ENCODE data around the gene SLC8B1.

DNA sequence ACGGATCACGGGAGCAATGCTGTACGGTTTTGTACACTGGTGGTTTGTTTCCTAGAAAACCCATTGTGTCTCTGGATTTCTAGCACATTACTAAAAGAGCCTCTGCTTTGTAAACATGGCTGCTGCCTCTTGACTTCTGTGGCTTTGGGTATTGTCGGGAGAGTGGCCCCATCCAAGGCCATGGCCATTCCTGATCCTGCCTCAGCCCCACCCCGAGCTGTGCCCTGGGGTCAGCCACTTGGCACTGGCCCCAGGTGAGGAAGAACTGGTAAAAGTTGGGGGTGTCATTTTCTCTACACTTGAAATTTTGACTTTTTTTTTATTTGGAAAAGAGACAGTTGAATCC, 36.5 kb downstream of the SLC8B1 start:
- no peak for TF ChIP-seq POLR2A (IDR thresholded peaks at IDR 0.05; ENCODE audit: extremely low read depth, insufficient read length)
- TF ChIP-seq, protein P1, sequence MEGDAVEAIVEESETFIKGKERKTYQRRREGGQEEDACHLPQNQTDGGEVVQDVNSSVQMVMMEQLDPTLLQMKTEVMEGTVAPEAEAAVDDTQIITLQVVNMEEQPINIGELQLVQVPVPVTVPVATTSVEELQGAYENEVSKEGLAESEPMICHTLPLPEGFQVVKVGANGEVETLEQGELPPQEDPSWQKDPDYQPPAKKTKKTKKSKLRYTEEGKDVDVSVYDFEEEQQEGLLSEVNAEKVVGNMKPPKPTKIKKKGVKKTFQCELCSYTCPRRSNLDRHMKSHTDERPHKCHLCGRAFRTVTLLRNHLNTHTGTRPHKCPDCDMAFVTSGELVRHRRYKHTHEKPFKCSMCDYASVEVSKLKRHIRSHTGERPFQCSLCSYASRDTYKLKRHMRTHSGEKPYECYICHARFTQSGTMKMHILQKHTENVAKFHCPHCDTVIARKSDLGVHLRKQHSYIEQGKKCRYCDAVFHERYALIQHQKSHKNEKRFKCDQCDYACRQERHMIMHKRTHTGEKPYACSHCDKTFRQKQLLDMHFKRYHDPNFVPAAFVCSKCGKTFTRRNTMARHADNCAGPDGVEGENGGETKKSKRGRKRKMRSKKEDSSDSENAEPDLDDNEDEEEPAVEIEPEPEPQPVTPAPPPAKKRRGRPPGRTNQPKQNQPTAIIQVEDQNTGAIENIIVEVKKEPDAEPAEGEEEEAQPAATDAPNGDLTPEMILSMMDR (IDR thresholded peaks at IDR 0.05; ENCODE audit: low read depth, low read length) = no peak
